ENCODE results near the gene PRDM16.
"Not testable (repeated sequence)": the region's sequence is repeated elsewhere in the genome, so short reads cannot be mapped to it uniquely, and the experiment has no call there.

PRDM16 gene

DNA sequence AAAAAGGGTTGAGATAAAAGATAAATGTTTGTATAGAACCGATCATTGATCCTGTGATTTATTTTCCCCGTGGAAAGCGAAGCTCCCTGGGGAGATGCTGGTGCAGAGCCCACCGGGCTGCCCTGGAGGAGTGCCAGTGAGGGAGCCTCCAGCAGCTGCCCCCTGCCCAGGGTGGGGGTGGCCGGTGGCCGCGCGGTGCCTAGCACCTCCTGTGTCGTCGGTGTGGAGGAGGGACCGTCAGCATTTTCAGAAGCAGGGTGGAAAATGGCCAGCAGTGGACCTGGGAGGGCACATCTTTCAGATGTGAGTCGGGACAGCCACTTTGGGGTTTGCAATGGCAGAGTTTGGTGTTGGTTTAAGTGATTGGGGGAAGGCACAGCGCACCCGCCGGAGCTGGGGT is 164.0 kb downstream of the PRDM16 start:
- Histone ChIP-seq H3K4me1 (peaks cover 27% of the 10 kb centered on the region), H3K9me3 (no peaks in the 10 kb centered on the region), H3K27ac (no peak overlapping the region), H4K20me1 (peaks cover 7% of the 10 kb centered on the region; the same call in 1 of the 2 replicates), H3K27me3 (peaks cover 24% of the 10 kb centered on the region), H3K4me2 (no peak overlapping the region), H3K36me3 (no peaks in the 10 kb centered on the region), H3K9ac (no peak overlapping the region), H3K4me3 (no peak overlapping the region)
- no peak for TF ChIP-seq Cebpa-rat (IDR thresholded peaks at IDR 0.05)

DNA sequence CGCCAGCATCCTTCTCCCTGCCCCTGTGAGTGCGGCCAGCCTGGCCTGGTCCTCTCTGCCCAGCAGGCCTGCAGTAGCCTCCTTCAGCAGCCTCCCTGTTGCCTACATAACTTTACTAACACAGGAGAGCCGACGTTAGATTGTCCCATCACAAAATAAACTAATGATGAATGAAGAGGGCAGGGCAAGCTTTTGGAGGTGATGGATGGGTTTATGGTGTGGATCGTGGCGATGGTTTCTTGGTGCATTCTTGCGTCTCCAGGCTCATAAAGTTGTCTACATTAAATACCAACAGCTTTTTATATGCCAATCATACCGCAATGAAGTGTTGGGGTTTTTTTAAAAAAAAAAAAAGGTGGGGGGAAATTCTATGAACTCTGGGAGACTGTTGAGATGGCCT is 164.5 kb downstream of the PRDM16 start:
- Histone ChIP-seq H3K4me1 (peaks cover 24% of the 10 kb centered on the region), H3K4me3 (no peak overlapping the region), H3K27me3 (peaks cover 28% of the 10 kb centered on the region), H4K20me1 (peaks cover 7% of the 10 kb centered on the region; the same call in 1 of the 2 replicates), H3K27ac (no peak overlapping the region), H3K36me3 (no peaks in the 10 kb centered on the region), H3K9me3 (no peaks in the 10 kb centered on the region), H3K4me2 (no peak overlapping the region), H3K9ac (no peak overlapping the region)
- no peak for TF ChIP-seq Cebpa-rat (IDR thresholded peaks at IDR 0.05)

DNA sequence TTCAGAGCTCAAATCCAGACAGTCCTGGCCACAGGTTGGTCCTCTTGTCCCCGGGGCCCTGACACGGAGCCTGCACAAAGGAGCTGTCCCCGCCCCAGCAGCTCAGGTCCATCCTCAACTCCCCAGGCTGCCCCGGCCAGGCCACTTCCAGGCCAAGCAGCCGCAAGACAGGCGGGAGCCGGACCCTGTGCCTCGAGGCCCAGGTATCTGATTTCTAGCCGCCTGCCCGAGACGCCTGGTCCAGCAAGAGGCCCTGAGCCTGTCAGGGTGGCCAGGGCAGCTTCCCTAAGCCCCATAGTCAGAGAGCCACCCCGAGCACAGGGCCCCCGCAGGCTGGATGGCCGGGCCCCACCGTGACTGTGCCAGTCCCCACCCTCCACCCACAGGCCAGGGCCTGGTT is 165.3 kb downstream of the PRDM16 start:
- no peaks in the 10 kb centered on the region for H3K9me3 ChIP-seq
- H3K27ac ChIP-seq = no peak overlapping the region
- peaks cover 7% of the 10 kb centered on the region; the same call in 1 of the 2 replicates for H4K20me1 ChIP-seq
- no peak overlapping the region for H3K4me3 ChIP-seq
- no peak for TF ChIP-seq Cebpa-rat (IDR thresholded peaks at IDR 0.05)
- H3K36me3 ChIP-seq = no peaks in the 10 kb centered on the region
- H3K4me2 ChIP-seq = no peak overlapping the region
- H3K9ac ChIP-seq = no peak overlapping the region
- peaks cover 17% of the 10 kb centered on the region for H3K4me1 ChIP-seq
- H3K27me3 ChIP-seq = peaks cover 33% of the 10 kb centered on the region

DNA sequence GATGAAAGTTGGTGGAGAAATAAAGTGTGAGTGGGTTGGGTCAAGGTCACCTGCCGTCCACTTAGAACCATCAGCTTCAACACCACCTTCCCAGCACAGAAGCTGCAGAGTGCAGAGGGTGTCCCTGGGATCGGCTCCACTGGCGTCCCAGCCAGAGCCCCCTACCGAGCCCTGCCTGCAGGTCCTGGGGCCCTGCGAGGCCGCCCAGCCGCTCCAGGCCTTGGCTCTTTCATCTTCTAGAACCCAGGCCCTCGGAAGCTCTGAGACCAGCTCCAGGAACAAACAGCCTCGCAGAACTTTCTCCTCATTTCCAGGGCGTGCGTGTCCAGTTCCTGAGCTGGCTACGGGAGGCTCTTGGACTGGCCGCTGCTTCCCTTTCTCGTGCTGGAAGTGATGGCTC is 166.0 kb downstream of the PRDM16 start:
- no peak for TF ChIP-seq Cebpa-rat (IDR thresholded peaks at IDR 0.05)
- no peak overlapping the region for H3K27ac ChIP-seq
- H3K4me1 ChIP-seq = peaks cover 10% of the 10 kb centered on the region
- no peak overlapping the region for H3K4me3 ChIP-seq
- H3K27me3 ChIP-seq = peaks cover 33% of the 10 kb centered on the region
- peaks cover 7% of the 10 kb centered on the region; the same call in 1 of the 2 replicates for H4K20me1 ChIP-seq
- H3K36me3 ChIP-seq = no peaks in the 10 kb centered on the region
- no peak overlapping the region for H3K4me2 ChIP-seq
- no peak overlapping the region for H3K9ac ChIP-seq
- H3K9me3 ChIP-seq = no peaks in the 10 kb centered on the region

DNA sequence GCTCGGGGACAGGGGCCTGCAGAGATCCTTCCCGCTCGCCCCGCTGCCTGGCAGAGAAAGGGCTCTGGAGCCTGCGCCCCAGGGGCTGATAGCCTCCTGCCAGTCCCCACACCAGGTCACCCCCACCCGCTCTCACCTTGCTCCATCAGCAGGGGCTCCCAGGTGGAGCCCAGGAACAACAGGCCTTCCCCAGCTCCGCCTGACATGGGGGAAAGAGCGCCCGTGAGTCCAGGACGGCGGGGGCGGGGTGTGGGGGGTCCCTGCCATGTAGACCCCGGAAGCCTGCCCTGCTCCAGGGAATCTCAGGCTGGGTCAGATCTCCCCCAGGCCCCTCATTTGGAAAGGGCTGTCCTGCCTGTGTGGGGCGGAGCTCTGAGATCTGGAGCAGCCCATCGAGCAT is 166.5 kb downstream of the PRDM16 start:
- no peaks in the 10 kb centered on the region for H3K36me3 ChIP-seq
- H3K9ac ChIP-seq = no peak overlapping the region
- H4K20me1 ChIP-seq = peaks cover 5% of the 10 kb centered on the region; the same call in 1 of the 2 replicates
- no peak overlapping the region for H3K4me3 ChIP-seq
- no peak overlapping the region for H3K4me2 ChIP-seq
- TF ChIP-seq Cebpa-rat (IDR thresholded peaks at IDR 0.05) = no peak
- peaks cover 35% of the 10 kb centered on the region for H3K27me3 ChIP-seq
- H3K9me3 ChIP-seq = no peaks in the 10 kb centered on the region
- H3K27ac ChIP-seq = no peak overlapping the region
- peaks cover 5% of the 10 kb centered on the region for H3K4me1 ChIP-seq

DNA sequence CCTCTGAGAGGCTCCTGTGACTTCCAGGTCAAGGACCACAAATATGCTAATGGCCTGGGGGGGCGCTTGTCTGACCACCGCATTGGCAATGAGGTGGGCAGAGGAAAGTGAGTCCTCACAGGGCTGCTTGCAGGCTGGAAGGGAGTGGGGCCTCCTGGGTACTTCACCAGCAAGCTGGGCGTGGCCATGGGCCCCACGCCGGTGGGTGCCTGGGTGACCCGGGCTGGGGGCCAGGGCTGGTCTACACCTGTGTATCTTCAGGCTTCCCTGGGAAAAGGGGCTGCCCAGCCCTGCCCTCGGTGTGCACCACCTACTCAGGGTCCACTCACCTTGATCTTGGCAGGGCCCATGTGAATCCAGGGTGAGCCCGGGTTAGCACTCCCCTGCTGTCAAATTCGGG is 167.4 kb downstream of the PRDM16 start:
- H4K20me1 ChIP-seq = no peaks in the 10 kb centered on the region; the same call in 1 of the 2 replicates
- H3K36me3 ChIP-seq = no peaks in the 10 kb centered on the region
- no peak overlapping the region for H3K4me2 ChIP-seq
- no peak overlapping the region for H3K4me3 ChIP-seq
- peaks cover 44% of the 10 kb centered on the region for H3K27me3 ChIP-seq
- no peaks in the 10 kb centered on the region for H3K9me3 ChIP-seq
- no peak overlapping the region for H3K9ac ChIP-seq
- H3K27ac ChIP-seq = no peak overlapping the region
- no peak for TF ChIP-seq Cebpa-rat (IDR thresholded peaks at IDR 0.05)
- H3K4me1 ChIP-seq = no peaks in the 10 kb centered on the region

DNA sequence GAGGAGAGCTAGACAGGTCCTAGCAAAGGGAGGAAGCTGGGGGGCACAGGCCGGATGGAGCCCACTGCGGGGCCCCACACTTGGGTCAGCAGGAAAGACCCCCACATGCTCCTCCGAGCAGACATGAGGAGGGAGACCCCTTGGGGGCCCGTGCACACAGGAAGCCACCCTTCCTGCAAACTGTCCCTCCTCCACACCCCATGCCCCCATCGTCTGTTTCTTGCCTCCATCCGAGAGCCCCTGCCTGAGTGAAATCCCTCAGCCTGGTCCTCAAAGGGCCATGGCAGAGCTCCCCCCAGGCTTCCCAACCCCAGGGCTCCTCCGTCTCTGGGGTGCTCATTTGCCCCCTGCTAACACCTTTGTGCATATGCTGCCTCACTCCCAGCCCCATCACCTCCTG is 168.0 kb downstream of the PRDM16 start:
- Histone ChIP-seq H3K4me1 (no peaks in the 10 kb centered on the region), H3K27ac (no peak overlapping the region), H4K20me1 (no peaks in the 10 kb centered on the region; the same call in 1 of the 2 replicates), H3K4me2 (no peak overlapping the region), H3K27me3 (peaks cover 49% of the 10 kb centered on the region), H3K4me3 (no peak overlapping the region), H3K9ac (no peak overlapping the region), H3K36me3 (no peaks in the 10 kb centered on the region), H3K9me3 (no peaks in the 10 kb centered on the region)
- no peak for TF ChIP-seq Cebpa-rat (IDR thresholded peaks at IDR 0.05)

DNA sequence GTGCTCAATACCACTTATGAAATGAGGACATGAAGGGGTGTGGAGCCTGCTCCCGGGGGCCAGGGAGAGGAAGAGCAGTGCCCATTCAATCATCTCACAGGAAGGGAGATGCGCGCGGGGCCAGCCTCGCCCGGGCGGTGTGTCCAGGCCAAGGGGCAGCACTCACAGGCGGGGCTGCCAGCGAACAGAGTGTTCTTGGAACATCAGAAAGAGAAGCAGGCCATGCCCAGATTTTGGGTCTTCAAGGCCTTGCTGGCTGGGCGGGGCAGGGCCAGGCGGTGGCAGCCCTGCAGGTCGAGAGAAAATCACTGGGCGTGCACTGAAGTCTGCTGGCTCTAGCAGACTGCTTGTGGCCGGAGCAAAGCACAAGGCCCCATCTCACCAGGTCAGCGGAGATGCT is 168.6 kb downstream of the PRDM16 start:
- Histone ChIP-seq H3K27me3 (peaks cover 55% of the 10 kb centered on the region), H4K20me1 (no peaks in the 10 kb centered on the region; the same call in 1 of the 2 replicates), H3K36me3 (no peaks in the 10 kb centered on the region), H3K27ac (no peak overlapping the region), H3K4me2 (no peak overlapping the region), H3K4me3 (no peak overlapping the region), H3K9me3 (no peaks in the 10 kb centered on the region), H3K4me1 (no peaks in the 10 kb centered on the region), H3K9ac (no peak overlapping the region)
- no peak for TF ChIP-seq Cebpa-rat (IDR thresholded peaks at IDR 0.05)

DNA sequence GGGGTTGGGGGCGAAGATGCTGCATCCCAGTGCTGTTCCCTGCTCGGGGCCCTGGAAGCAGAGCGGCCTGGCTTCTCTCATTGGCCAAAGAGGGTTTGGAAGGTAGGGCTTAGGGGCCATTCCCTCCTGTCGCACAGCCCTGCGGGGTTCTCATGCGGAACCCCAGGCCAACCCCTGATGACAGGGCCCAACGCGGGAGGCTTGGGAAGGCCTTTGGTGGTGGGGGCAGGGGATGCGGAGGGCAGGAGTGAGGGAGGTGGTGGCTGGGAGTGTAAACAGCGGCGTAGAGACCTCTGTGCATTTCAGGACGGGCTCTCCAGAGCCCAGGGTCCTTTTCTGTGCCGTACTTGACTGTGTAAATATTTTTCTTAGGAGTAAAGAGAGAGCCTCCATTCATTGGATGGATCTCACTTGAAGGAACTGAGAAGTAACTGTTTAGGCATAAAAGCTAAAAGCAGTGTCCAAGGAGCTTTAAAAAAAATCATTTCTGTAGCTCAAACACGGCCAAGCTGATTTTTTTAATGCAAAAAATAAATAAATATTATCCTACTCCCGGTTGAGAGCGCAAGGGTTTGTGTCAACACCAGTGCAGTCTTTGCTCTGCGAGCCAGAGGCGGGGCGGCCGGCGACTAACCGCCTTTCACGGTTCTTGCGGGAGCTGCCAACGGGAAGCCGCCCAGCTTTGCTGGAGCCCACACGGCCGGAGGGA is 169.1 kb downstream of the PRDM16 start:
- no peaks in the 10 kb centered on the region for H3K9me3 ChIP-seq
- H3K4me2 ChIP-seq = no peak overlapping the region
- peaks cover 61% of the 10 kb centered on the region for H3K27me3 ChIP-seq

DNA sequence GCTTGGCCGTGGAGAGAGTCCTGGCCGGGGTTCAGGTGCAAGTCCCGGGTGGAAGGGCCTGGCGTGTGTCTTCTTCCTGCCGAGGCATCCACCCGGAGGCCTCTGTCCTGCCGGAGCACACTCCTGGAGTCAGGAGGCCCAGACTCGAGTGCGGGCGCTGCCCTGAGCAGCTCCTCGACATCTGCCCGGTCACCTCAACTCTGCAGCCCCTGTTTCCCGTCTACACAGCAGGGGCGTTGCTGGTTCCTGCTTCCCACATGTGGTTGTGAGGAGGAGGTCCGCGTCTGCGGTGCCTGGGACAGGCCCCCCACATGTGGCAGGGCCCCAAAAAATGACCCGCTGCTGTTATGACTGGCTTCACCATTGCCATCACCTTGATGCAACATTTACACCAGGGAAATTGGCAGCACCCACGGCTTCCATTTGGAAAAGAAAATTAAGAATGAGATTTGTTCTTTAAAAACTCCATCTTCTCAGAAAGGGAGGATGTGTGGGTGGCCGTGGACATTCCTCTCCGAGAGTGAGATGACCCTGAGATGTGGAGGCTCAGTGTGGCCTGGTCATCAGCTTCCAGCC is 169.8 kb downstream of the PRDM16 start:
- H3K9ac ChIP-seq = no peak overlapping the region
- no peaks in the 10 kb centered on the region for H3K9me3 ChIP-seq
- no peaks in the 10 kb centered on the region for H3K36me3 ChIP-seq
- no peak overlapping the region for H3K4me2 ChIP-seq
- no peak overlapping the region for H3K4me3 ChIP-seq
- no peaks in the 10 kb centered on the region for H3K4me1 ChIP-seq
- H4K20me1 ChIP-seq = no peaks in the 10 kb centered on the region; the same call in 1 of the 2 replicates
- H3K27ac ChIP-seq = no peak overlapping the region
- TF ChIP-seq Cebpa-rat (IDR thresholded peaks at IDR 0.05) = no peak
- H3K27me3 ChIP-seq = peaks cover 67% of the 10 kb centered on the region

More for the DNA sequence above, 169.1 kb downstream of the PRDM16 start:
- H3K27ac ChIP-seq = no peak overlapping the region
- H3K4me3 ChIP-seq = no peak overlapping the region
- no peaks in the 10 kb centered on the region for H3K36me3 ChIP-seq
- H3K9ac ChIP-seq = no peak overlapping the region
- no peaks in the 10 kb centered on the region; the same call in 1 of the 2 replicates for H4K20me1 ChIP-seq
- no peak for TF ChIP-seq Cebpa-rat (IDR thresholded peaks at IDR 0.05)
- no peaks in the 10 kb centered on the region for H3K4me1 ChIP-seq

DNA sequence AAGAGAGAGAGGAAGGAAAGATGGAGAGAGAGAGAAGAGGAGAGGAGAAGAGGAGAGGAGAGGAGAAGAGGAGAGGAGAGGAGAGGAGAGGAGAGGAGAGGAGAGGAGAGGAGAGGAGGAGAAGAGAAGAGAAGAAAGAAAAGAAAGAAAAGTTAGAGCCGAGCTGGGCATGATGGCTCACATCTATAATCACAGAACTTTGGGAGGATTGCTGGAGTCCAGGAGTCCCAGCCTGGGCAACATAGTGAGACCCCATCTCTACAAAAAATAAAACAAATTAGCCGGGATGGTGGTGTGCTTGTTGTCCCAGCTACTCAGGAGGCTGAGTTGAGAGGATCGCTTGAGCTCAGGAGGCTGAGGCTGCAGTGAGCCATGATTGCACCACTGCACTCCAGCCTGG is 171.0 kb downstream of the PRDM16 start:
- not testable (repeated sequence) for H3K9ac ChIP-seq, H3K4me3 ChIP-seq, H4K20me1 ChIP-seq, H3K9me3 ChIP-seq, H3K4me1 ChIP-seq, H3K4me2 ChIP-seq, H3K36me3 ChIP-seq, H3K27ac ChIP-seq
- peaks cover 71% of the 10 kb centered on the region for H3K27me3 ChIP-seq

All from BLaER1 (cell line).